ENCODE measurements around the gene ABHD14A. TPM values are rescaled to one million over a fixed set of nuclear protein-coding genes. Genes with fewer than 3 reads are reported as not detected.

ABHD14A gene
- total and polyA plus RNA-seq, 2 experiments from 2014 or later: 17.1 to 55.1 TPM

GRCh38 chr3:51959651-51960050 is 15.2 kb upstream of the ABHD14A start:
- Histone ChIP-seq H3K4me1 (ENCODE audit: insufficient read depth) (peaks cover 11% of the 10 kb centered on the region), H3K9me3 (ENCODE audit: low read depth) (no peaks in the 10 kb centered on the region), H3K27me3 (peaks cover 10% of the 10 kb centered on the region), H3K36me3 (replicated peaks; ENCODE audit: insufficient read depth, low read depth) (no peaks in the 10 kb centered on the region), H3K4me3 (no peak overlapping the region), H3K27ac (no peak overlapping the region), H3K9me2 (replicated peaks; ENCODE audit: insufficient read depth) (no peaks in the 10 kb centered on the region), H2AFZ (no peak overlapping the region), H3K79me2 (peaks cover 7% of the 10 kb centered on the region), H4K20me1 (ENCODE audit: insufficient read depth, poor library complexity, severe bottlenecking) (no peaks in the 10 kb centered on the region), H3K4me2 (no peak overlapping the region)
- TF ChIP-seq EZH2 (IDR thresholded peaks at IDR 0.05; ENCODE audit: borderline replicate concordance) (no peak), EZH2phosphoT487 (IDR thresholded peaks at IDR 0.05; ENCODE audit: low read depth, severe bottlenecking, unreplicated experiment) (no peak)
- TF ChIP-seq, protein P1, sequence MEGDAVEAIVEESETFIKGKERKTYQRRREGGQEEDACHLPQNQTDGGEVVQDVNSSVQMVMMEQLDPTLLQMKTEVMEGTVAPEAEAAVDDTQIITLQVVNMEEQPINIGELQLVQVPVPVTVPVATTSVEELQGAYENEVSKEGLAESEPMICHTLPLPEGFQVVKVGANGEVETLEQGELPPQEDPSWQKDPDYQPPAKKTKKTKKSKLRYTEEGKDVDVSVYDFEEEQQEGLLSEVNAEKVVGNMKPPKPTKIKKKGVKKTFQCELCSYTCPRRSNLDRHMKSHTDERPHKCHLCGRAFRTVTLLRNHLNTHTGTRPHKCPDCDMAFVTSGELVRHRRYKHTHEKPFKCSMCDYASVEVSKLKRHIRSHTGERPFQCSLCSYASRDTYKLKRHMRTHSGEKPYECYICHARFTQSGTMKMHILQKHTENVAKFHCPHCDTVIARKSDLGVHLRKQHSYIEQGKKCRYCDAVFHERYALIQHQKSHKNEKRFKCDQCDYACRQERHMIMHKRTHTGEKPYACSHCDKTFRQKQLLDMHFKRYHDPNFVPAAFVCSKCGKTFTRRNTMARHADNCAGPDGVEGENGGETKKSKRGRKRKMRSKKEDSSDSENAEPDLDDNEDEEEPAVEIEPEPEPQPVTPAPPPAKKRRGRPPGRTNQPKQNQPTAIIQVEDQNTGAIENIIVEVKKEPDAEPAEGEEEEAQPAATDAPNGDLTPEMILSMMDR (IDR thresholded peaks at IDR 0.05; ENCODE audit: poor library complexity): no peak
- no peak for DNase-seq (ENCODE audit: low spot score)
- WGBS (ENCODE audit: low lambda C conversion rate, missing lambda C conversion rate): 100% methylated on average over 7 of the region's 7 CpGs

DNA sequence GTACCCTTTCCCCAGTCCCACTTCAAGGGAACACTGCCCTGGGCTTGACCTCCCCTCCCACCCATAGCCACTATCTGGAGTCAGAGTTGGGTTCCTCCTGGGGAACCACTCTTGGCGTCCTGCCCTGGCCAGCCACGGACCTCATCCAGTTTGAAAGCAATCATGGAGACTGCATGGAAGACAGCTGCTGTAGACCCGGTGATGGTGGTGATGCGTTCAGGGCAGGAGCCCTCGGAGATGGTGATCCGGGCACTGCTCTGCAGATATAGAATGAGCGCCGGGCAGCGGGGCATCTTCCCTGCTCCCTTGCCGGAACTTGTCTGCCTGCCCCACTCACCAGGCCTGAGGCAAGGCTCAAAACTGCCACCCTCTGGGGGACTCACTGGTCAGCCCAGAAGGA is 14.5 kb upstream of the ABHD14A start:
- H4K20me1 ChIP-seq (ENCODE audit: insufficient read depth, poor library complexity, severe bottlenecking): no peaks in the 10 kb centered on the region
- H3K4me3 ChIP-seq: no peak overlapping the region
- no peak overlapping the region for H2AFZ ChIP-seq
- H3K27me3 ChIP-seq: peaks cover 3% of the 10 kb centered on the region
- no peak for TF ChIP-seq EZH2phosphoT487 (IDR thresholded peaks at IDR 0.05; ENCODE audit: low read depth, severe bottlenecking, unreplicated experiment)
- TF ChIP-seq, protein P1 (IDR thresholded peaks at IDR 0.05; ENCODE audit: poor library complexity): no peak
- no peak for TF ChIP-seq EZH2 (IDR thresholded peaks at IDR 0.05; ENCODE audit: borderline replicate concordance)
- WGBS (ENCODE audit: low lambda C conversion rate, missing lambda C conversion rate): 96% methylated on average over 10 of the region's 10 CpGs
- DNase-seq (ENCODE audit: low spot score): no peak
- peaks cover 13% of the 10 kb centered on the region for H3K4me1 ChIP-seq (ENCODE audit: insufficient read depth)
- no peaks in the 10 kb centered on the region for H3K9me2 ChIP-seq (replicated peaks; ENCODE audit: insufficient read depth)
- H3K27ac ChIP-seq: no peak overlapping the region
- peaks cover 14% of the 10 kb centered on the region for H3K79me2 ChIP-seq
- no peaks in the 10 kb centered on the region for H3K9me3 ChIP-seq (ENCODE audit: low read depth)
- no peaks in the 10 kb centered on the region for H3K36me3 ChIP-seq (replicated peaks; ENCODE audit: insufficient read depth, low read depth)
- no peak overlapping the region for H3K4me2 ChIP-seq

DNA sequence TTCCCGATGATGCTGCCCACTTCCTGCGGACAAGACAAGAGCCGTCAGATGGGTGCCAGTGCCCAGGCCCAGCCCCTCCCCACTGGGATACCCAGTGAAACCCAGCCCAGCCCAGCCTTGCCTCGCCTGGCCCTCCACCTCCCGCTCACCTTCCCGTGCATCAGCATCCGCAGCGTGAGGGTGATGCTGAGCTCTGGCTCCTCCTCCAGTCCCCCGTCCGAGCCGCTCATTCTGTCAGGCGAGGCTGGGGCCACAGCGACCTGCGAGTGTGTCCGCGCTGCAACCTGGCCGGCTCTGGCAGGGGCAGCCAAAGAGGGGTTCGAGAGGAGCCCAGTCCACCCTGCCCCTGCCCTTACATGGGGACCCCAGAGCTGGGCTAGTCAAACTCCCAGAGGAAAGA is 13.9 kb upstream of the ABHD14A start:
- no peaks in the 10 kb centered on the region for H3K9me3 ChIP-seq (ENCODE audit: low read depth)
- no peak overlapping the region for H3K27ac ChIP-seq
- no peak overlapping the region for H3K4me2 ChIP-seq
- DNase-seq (ENCODE audit: low spot score): no peak
- H3K4me1 ChIP-seq (ENCODE audit: insufficient read depth): peaks cover 14% of the 10 kb centered on the region
- H3K9me2 ChIP-seq (replicated peaks; ENCODE audit: insufficient read depth): no peaks in the 10 kb centered on the region
- H3K4me3 ChIP-seq: no peak overlapping the region
- peaks cover 20% of the 10 kb centered on the region for H3K79me2 ChIP-seq
- H2AFZ ChIP-seq: no peak overlapping the region
- 93% methylated on average over 18 of the region's 18 CpGs for WGBS (ENCODE audit: low lambda C conversion rate, missing lambda C conversion rate)
- no peaks in the 10 kb centered on the region for H4K20me1 ChIP-seq (ENCODE audit: insufficient read depth, poor library complexity, severe bottlenecking)
- no peaks in the 10 kb centered on the region for H3K36me3 ChIP-seq (replicated peaks; ENCODE audit: insufficient read depth, low read depth)
- TF ChIP-seq, protein P1 (IDR thresholded peaks at IDR 0.05; ENCODE audit: poor library complexity): no peak
- TF ChIP-seq EZH2phosphoT487 (IDR thresholded peaks at IDR 0.05; ENCODE audit: low read depth, severe bottlenecking, unreplicated experiment): no peak
- TF ChIP-seq EZH2 (IDR thresholded peaks at IDR 0.05; ENCODE audit: borderline replicate concordance): no peak
- no peaks in the 10 kb centered on the region for H3K27me3 ChIP-seq

Data from hepatocyte (in vitro differentiated cells).